ENCODE measurements around the gene EPB41L2.

GRCh38 chr6:131015630-131016263 lies 47.3 kb downstream of the EPB41L2 start:
- TF ChIP-seq EZH2 (IDR thresholded peaks at IDR 0.05; ENCODE audit: insufficient read depth, poor library complexity, severe bottlenecking): no peak
- TF ChIP-seq EZH2phosphoT487 (IDR thresholded peaks at IDR 0.05; ENCODE audit: insufficient read depth, low read depth): no peak
